ENCODE data around the gene DYNC1H1.

- TF ChIP-seq, protein P1, sequence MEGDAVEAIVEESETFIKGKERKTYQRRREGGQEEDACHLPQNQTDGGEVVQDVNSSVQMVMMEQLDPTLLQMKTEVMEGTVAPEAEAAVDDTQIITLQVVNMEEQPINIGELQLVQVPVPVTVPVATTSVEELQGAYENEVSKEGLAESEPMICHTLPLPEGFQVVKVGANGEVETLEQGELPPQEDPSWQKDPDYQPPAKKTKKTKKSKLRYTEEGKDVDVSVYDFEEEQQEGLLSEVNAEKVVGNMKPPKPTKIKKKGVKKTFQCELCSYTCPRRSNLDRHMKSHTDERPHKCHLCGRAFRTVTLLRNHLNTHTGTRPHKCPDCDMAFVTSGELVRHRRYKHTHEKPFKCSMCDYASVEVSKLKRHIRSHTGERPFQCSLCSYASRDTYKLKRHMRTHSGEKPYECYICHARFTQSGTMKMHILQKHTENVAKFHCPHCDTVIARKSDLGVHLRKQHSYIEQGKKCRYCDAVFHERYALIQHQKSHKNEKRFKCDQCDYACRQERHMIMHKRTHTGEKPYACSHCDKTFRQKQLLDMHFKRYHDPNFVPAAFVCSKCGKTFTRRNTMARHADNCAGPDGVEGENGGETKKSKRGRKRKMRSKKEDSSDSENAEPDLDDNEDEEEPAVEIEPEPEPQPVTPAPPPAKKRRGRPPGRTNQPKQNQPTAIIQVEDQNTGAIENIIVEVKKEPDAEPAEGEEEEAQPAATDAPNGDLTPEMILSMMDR (IDR thresholded peaks at IDR 0.05) = no peak
- no peak for TF ChIP-seq POLR2A (IDR thresholded peaks at IDR 0.05)
Observed at GRCh38 chr14:102027951-102028350, 63.6 kb downstream of the DYNC1H1 start.

All from adrenal gland (tissue), 5 donors.